Lung (tissue), 12 donors: ENCODE results near the gene PER2. TPM values are rescaled to one million over a fixed set of nuclear protein-coding genes. Genes with fewer than 3 reads are reported as not detected.
A peak's percentile ranks its signal among the peaks of the same experiment; 100 is the strongest.

ENCODE experiments used
- ATAC-seq: fragments of 200-7000 bp; cut with Tn5 transposase; one replicate; pipeline ENCODE4 v1.9.1; 2020; ENCODE audit warnings: moderate number of reproducible peaks; ENCODE audit not compliant: insufficient read depth, low FRiP score
- DNase-seq, 3 donors: peaks; one replicate each; pipeline ENCODE4 v3.0.0-alpha.2; 2013 to 2017
- H3K27ac ChIP-seq, 2 donors: one replicate each; pipeline ENCODE4 v1.5.1; 2013; ENCODE audit warnings: mild to moderate bottlenecking in 2 of 2, moderate library complexity in 2 of 2, control low read depth in 1 of 2, inconsistent platforms in 1 of 2, low read depth in 1 of 2, low read length in 1 of 2
- H3K27me3 ChIP-seq, 3 donors: one replicate each; pipeline ENCODE4 v1.5.1; 2013; ENCODE audit warnings: low read length in 2 of 3; ENCODE audit not compliant: control insufficient read depth in 3 of 3, insufficient read depth in 3 of 3
- H3K36me3 ChIP-seq, 4 donors: one replicate each; pipeline ENCODE4 v1.5.1; 2013; ENCODE audit warnings: low read length in 4 of 4, mild to moderate bottlenecking in 1 of 4, moderate library complexity in 1 of 4; ENCODE audit not compliant: control insufficient read depth in 4 of 4, insufficient read depth in 4 of 4
- H3K4me1 ChIP-seq, 5 donors: one replicate each; pipeline ENCODE4 v1.5.1; 2013; ENCODE audit warnings: low read length in 5 of 5, mild to moderate bottlenecking in 2 of 5, moderate library complexity in 1 of 5; ENCODE audit not compliant: control insufficient read depth in 5 of 5, insufficient read depth in 5 of 5
- H3K4me3 ChIP-seq: one replicate; pipeline ENCODE4 v1.5.1; 2013; ENCODE audit warnings: mild to moderate bottlenecking, control low read depth, moderate library complexity
- H3K9ac ChIP-seq, 2 donors: one replicate each; pipeline ENCODE4 v1.5.1; 2013; ENCODE audit warnings: low read length in 2 of 2, control low read depth in 1 of 2; ENCODE audit not compliant: insufficient read depth in 1 of 2
- H3K9me3 ChIP-seq, 4 donors: one replicate each; pipeline ENCODE4 v1.5.1; 2013; ENCODE audit warnings: low read length in 3 of 4, mild to moderate bottlenecking in 1 of 4, moderate library complexity in 1 of 4; ENCODE audit not compliant: control insufficient read depth in 4 of 4, insufficient read depth in 3 of 4
- WGBS, 2 donors: extraction: QIAGEN DNeasy Blood & Tissue Kit; methylation state at CpG; one replicate each; pipeline ENCODE4 v1.1.7; 2013; 5-methylcytosine and 5-hydroxymethylcytosine counted together
- polyA plus RNA-seq, 2 donors: library from polyadenylated mRNA; stranded (reverse); fragments of 200-250 nt; gene quantifications; one replicate each; pipeline ENCODE4 v1.2.1, GENCODE V29; 2013
- total RNA-seq, 2 donors: library from RNA; depleted of rRNA in 1 of 2; stranded (reverse); fragments of >200 nt in 1 of 2; gene quantifications; one replicate each; pipeline ENCODE4 v1.2.1, GENCODE V29; 2014 to 2021
- TF ChIP-seq, protein P1 (sequence below): IDR thresholded peaks from 2 replicates; pipeline ENCODE4 v1.5.1; 2012; ENCODE audit warnings: mild to moderate bottlenecking; ENCODE audit errors: control extremely low read depth, extremely low read depth
- donor health status: control.
- donor health status: control.
- donor health status: Bipolar disorder and iron deficiency.
- donor health status: healthy.
- donor health status: DM: yes; HTN: yes; CAD: no.

The PER2 gene
- total and polyA plus RNA-seq, 4 donors = 4.1 to 27.1 (median 10.5) TPM

DNA sequence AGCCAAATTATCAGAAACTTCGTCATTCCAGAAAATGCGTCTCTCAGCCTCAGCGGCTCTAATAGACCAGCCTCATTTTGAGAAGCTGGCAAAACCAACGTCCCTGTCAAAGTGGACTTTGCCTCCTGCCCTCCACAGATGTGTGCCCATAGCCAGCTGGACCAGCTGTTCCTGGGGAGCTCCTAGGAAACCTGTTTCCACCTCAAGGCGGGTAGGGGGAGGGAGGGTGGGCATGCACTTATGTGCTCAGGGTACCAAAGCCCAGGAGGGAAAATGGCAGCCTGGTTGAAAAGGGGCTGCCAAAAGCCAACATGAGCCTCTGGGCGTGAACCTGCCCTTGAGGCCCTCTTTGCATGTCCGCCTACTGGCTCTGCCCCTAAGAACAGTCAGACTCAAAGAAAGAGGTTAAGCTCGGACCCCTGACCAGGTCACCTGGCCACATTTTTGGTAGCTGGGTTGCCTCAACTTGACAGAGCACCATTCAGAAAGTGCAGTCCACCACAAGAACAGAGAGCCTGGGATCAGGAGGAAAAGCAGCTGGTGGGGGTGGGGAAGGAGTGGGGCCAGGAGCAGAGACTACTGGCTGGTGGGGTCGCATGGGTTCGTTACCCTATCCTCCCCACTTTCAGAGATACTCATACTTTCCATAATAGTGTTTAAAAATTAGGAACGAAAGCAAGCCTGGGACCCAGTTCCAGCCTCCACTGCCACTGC is 3.5 kb downstream of the PER2 start:
- ATAC-seq = no peak
- H3K4me1 ChIP-seq = peaks cover 12 to 37% (median 21%) of the 10 kb centered on the region in 5 donors
- H3K4me3 ChIP-seq = no peak overlapping the region
- H3K27ac ChIP-seq = peak overlapping the region in 1 of 2 donors; percentile 94
- whole genome bisulfite sequencing, 2 donors = 88 to 93% methylated on average over 11 of the region's 11 CpGs
- no peaks in the 10 kb centered on the region for H3K27me3 ChIP-seq
- H3K9me3 ChIP-seq = no peaks in the 10 kb centered on the region
- no peak for DNase-seq
- H3K9ac ChIP-seq = peak overlapping the region in 1 of 2 donors; percentile 56
- H3K36me3 ChIP-seq = no peaks in the 10 kb centered on the region
- TF ChIP-seq, protein P1, sequence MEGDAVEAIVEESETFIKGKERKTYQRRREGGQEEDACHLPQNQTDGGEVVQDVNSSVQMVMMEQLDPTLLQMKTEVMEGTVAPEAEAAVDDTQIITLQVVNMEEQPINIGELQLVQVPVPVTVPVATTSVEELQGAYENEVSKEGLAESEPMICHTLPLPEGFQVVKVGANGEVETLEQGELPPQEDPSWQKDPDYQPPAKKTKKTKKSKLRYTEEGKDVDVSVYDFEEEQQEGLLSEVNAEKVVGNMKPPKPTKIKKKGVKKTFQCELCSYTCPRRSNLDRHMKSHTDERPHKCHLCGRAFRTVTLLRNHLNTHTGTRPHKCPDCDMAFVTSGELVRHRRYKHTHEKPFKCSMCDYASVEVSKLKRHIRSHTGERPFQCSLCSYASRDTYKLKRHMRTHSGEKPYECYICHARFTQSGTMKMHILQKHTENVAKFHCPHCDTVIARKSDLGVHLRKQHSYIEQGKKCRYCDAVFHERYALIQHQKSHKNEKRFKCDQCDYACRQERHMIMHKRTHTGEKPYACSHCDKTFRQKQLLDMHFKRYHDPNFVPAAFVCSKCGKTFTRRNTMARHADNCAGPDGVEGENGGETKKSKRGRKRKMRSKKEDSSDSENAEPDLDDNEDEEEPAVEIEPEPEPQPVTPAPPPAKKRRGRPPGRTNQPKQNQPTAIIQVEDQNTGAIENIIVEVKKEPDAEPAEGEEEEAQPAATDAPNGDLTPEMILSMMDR = no peak

DNA sequence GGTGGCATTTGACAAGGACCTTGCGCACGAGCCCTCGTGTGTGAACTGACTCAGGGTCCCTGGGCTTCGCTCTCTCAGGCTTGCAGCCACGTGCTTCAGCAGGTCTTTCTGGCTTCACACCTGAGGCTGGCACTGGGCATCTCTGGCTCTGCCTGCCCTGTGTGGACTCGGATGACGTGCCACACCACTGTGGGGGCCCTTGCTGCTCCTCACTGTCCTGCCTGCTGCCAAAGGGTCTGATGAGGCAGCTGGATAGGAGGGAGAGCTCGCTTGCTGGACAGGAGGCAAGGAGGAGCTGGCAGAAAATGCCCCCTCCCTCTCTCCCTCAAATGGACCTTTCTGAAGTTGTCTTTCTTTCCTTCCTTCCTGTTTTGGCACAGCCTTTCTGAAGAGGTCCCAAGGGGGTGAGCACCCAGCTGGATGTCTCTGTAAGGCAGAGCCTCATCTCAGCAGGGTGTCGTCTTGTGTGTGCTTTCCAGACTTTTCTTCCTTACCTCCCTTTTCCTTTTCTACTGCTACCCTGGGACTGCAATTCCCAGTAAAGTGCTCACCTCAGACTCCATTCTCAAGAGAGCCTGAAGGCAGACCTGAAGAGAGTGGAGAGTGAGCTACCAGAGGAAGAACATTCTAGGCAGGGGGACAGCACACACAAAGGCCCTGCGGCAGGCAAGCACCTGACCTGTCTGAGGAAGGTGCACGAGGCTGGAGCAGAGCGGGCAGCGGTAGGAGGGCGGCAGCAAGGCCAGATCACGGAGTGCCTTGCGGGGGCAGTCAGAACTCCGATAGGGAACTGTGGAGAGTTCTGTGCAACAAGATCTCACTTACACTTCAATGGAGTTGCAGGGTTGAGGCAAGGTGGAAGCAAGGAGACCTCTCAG is 5.3 kb downstream of the PER2 start:
- no peaks in the 10 kb centered on the region for H3K9me3 ChIP-seq
- H3K9ac ChIP-seq = no peak overlapping the region
- DNase-seq = no peak
- no peaks in the 10 kb centered on the region for H3K36me3 ChIP-seq
- TF ChIP-seq, protein P1 = no peak
- 90 to 94% methylated on average over 17 of the region's 17 CpGs for WGBS, 2 donors
- ATAC-seq = no peak
- H3K4me1 ChIP-seq = peaks cover 12 to 31% (median 17%) of the 10 kb centered on the region in 5 donors
- no peak overlapping the region for H3K27ac ChIP-seq
- H3K4me3 ChIP-seq = no peak overlapping the region
- no peaks in the 10 kb centered on the region for H3K27me3 ChIP-seq

DNA sequence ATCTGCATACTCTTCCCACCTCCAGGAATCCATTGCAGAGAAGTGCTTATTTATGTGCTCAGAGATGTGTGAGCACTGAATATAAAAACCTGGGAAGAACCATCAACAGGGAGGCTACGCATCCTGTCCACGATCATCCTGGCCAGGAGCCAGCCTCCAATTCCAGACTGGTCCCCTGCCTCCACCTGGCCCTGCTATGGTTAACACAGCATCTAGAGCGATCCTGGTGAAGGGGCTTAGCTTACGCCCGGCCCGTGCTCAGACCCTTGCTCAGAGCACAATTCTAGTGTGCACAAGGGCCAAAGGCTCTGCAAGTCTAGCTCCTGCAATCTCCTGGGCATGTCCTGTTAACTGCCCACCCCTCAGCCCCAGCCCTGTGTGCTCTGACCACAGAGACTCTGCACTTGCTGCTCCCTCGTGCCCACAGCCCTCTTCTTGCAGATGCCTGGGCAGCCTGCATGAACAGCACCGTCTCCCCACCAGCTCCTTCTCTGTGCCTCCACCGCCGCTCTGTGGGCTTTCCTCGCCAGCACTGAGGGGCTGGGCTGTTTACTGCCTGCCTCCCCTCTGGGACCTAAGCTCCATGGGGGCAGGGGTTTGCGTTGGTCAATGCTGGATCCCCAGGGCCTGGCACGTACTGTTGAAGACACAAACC is 6.5 kb downstream of the PER2 start:
- 89% methylated on average over 13 of the region's 13 CpGs for WGBS, 2 donors
- Histone ChIP-seq H3K27ac (no peak overlapping the region), H3K4me1 (peaks cover 11 to 28% (median 17%) of the 10 kb centered on the region in 5 donors), H3K36me3 (peaks cover 0 to 2% (median under 1%) of the 10 kb centered on the region in 4 donors), H3K27me3 (no peaks in the 10 kb centered on the region), H3K4me3 (no peak overlapping the region), H3K9ac (no peak overlapping the region), H3K9me3 (no peaks in the 10 kb centered on the region)
- DNase-seq (no peak), ATAC-seq (no peak)
- TF ChIP-seq, protein P1 = no peak
